GM12878 (cell line): ENCODE results near the gene CUEDC1. TPM values are rescaled to one million over a fixed set of nuclear protein-coding genes. Genes with fewer than 3 reads are reported as not detected.

ENCODE experiments used
- ATAC-seq: fragments of 200-7000 bp; cut with Tn5 transposase; 3 replicates; pipeline ENCODE4 v1.9.1; 2020; ENCODE audit warnings: mild to moderate bottlenecking, moderate library complexity
- BruUV-seq: library from RNA; stranded (reverse); fragments of 400-500 nt; replicated peaks from 2 replicates; lab custom pipeline; 2021; lab: Mats Ljungman, UMichigan
- CTCF ChIA-PET: fragments of 300-600 bp; sonication (Branson Sonifier 250); formaldehyde crosslinking; extraction: SDS; loops from one replicate; lab custom pipeline; 2021; ENCODE audit warnings: inconsistent platforms; lab: Yijun Ruan, JAX
- POLR2A ChIA-PET: fragments of 350-600 bp; formaldehyde crosslinking; extraction: SDS; loops from one replicate; lab custom pipeline; 2021; ENCODE audit warnings: inconsistent platforms; lab: Charles Lee
- RAD21 ChIA-PET: fragments of 300-600 bp; sonication (Branson Sonifier 250); formaldehyde crosslinking; loops from one replicate; lab custom pipeline; 2023; ENCODE audit warnings: antibody characterized with exemption; ENCODE audit not compliant: unreplicated experiment; lab: Charles Lee
- SMC1A ChIA-PET: fragments of 300-600 bp; sonication (Branson Sonifier 250); formaldehyde crosslinking; loops from one replicate; lab custom pipeline; 2023; ENCODE audit not compliant: unreplicated experiment, uncharacterized antibody; lab: Charles Lee
- DNase-seq: peaks from one replicate; pipeline ENCODE4 v3.0.0-alpha.2; 2011; ENCODE audit warnings: low read depth, low spot score
- FAIRE-seq: peaks from 3 replicates; lab custom pipeline; 2011; peaks lifted over from hg19 to GRCh38; lab: Jason Lieb, UNC
- H2AFZ ChIP-seq: 2 replicates; pipeline ENCODE4 v1.6.0; 2011; ENCODE audit warnings: low read depth, low read length, control low read depth; ENCODE audit not compliant: control insufficient read depth
- H3K27ac ChIP-seq: 2 replicates; pipeline ENCODE4 v1.5.1; 2011; ENCODE audit warnings: control low read depth; ENCODE audit not compliant: control insufficient read depth, insufficient read depth
- H3K27me3 ChIP-seq, 2 experiments: replicated peaks in 1 of 2; 2 replicates each; pipeline versions ENCODE4 v1.6.0 to v1.6.1; 2011; ENCODE audit warnings: low read length in 1 of 2; ENCODE audit not compliant: control insufficient read depth in 2 of 2, insufficient read depth in 2 of 2
- H3K36me3 ChIP-seq, 2 experiments: 2 replicates each; pipeline ENCODE4 v1.5.1; 2011; ENCODE audit warnings: low read length in 1 of 2; ENCODE audit not compliant: control insufficient read depth in 2 of 2, insufficient read depth in 2 of 2
- H3K4me1 ChIP-seq: 2 replicates; pipeline ENCODE4 v1.6.1; 2011; ENCODE audit warnings: mild to moderate bottlenecking, low read length, moderate library complexity, mixed read lengths; ENCODE audit not compliant: control insufficient read depth, insufficient read depth
- H3K4me2 ChIP-seq: 2 replicates; pipeline ENCODE4 v1.6.0; 2011; ENCODE audit warnings: control low read depth; ENCODE audit not compliant: control insufficient read depth, insufficient read depth
- H3K4me3 ChIP-seq: fragments of 200-600 bp; sonication (generic); 2 replicates; pipeline ENCODE4 v1.5.1; 2016
- H3K79me2 ChIP-seq: 2 replicates; pipeline ENCODE4 v1.6.0; 2011; ENCODE audit warnings: low read length; ENCODE audit not compliant: control insufficient read depth, insufficient read depth
- H3K9ac ChIP-seq: 2 replicates; pipeline ENCODE4 v1.8.0; 2011; ENCODE audit warnings: low read length, control low read depth, mixed read lengths; ENCODE audit not compliant: control insufficient read depth, insufficient read depth
- H3K9me3 ChIP-seq: replicated peaks from 3 replicates; pipeline ENCODE4 v1.5.1; 2011; ENCODE audit warnings: mild to moderate bottlenecking, low read length; ENCODE audit not compliant: control insufficient read depth, insufficient read depth
- H4K20me1 ChIP-seq: 2 replicates; pipeline ENCODE4 v1.6.0; 2011; ENCODE audit not compliant: control insufficient read depth, insufficient read depth
- ATF7 ChIP-seq: fragments of 450-650 bp; IDR thresholded peaks from 2 replicates; pipeline ENCODE4 v1.6.1; 2016; ENCODE audit warnings: low read depth, mild to moderate bottlenecking
- BHLHE40 ChIP-seq, 2 experiments: fragments of 450-650 bp in 1 of 2; IDR thresholded peaks; 2 replicates each; pipeline ENCODE4 v1.6.1; 2011 to 2017; ENCODE audit warnings: low read depth in 2 of 2, borderline replicate concordance in 1 of 2, improper control_type of control experiment in 1 of 2, low read length in 1 of 2, mild to moderate bottlenecking in 1 of 2
- CHD2 ChIP-seq: IDR thresholded peaks from 2 replicates; pipeline ENCODE4 v1.6.1; 2011; ENCODE audit warnings: low read depth, low read length, improper control_type of control experiment, borderline replicate concordance
- CTCF ChIP-seq, 3 experiments: IDR thresholded peaks in 2 of 3; conservative IDR thresholded peaks in 1 of 3; 2 replicates each; pipeline ENCODE4 v1.5.1; 2011; ENCODE audit warnings: low read depth in 3 of 3, low read length in 3 of 3, mild to moderate bottlenecking in 3 of 3, control low read depth in 2 of 3, moderate library complexity in 2 of 3, inconsistent platforms in 1 of 3, mixed read lengths in 1 of 3; ENCODE audit not compliant: control insufficient read depth in 2 of 3, insufficient read depth in 1 of 3; ENCODE audit errors: extremely low read depth in 1 of 3
- NBN ChIP-seq: fragments of 450-650 bp; IDR thresholded peaks from 2 replicates; pipeline ENCODE4 v1.6.1; 2016
- RAD21 ChIP-seq: IDR thresholded peaks from 2 replicates; pipeline ENCODE4 v1.6.1; 2011; ENCODE audit warnings: mild to moderate bottlenecking, low read depth, low read length, moderate library complexity; ENCODE audit not compliant: insufficient read depth
- RELB ChIP-seq: fragments of 450-650 bp; IDR thresholded peaks from 2 replicates; pipeline ENCODE4 v1.6.1; 2017; ENCODE audit warnings: low read depth, mild to moderate bottlenecking, moderate library complexity
- RUNX3 ChIP-seq: IDR thresholded peaks from 2 replicates; pipeline ENCODE4 v1.6.1; 2012; ENCODE audit warnings: low read length, inconsistent platforms
- SMC3 ChIP-seq: IDR thresholded peaks from 2 replicates; pipeline ENCODE4 v1.6.1; 2011; ENCODE audit warnings: low read length, improper control_type of control experiment, borderline replicate concordance
- TBL1XR1 ChIP-seq: IDR thresholded peaks from 2 replicates; pipeline ENCODE4 v1.6.1; 2012; ENCODE audit warnings: low read depth, low read length, improper control_type of control experiment
- WGBS: methylation state at CpG from one replicate; pipeline ENCODE4 v1.1.6; 2016; ENCODE audit warnings: low lambda C conversion rate; ENCODE audit not compliant: insufficient replicate concordance, insufficient coverage; ENCODE audit errors: missing lambda C conversion rate; 5-methylcytosine and 5-hydroxymethylcytosine counted together
- in situ Hi-C: fragments of 300-500 bp; cut with MboI; formaldehyde crosslinking; loops from 9 replicates; pipeline ENCODE4 v1.14.3; 2018; ENCODE audit warnings: mixed read lengths
- intact Hi-C: fragments of 100-400 bp; cut with micrococcal nuclease; formaldehyde crosslinking; loops from one replicate; pipeline ENCODE4 v1.14.2; 2022; ENCODE audit not compliant: unreplicated experiment
- polyA plus RNA-seq, 11 experiments: library from polyadenylated mRNA; depleted of rRNA in 4 of 11; unstranded in 6 of 11; stranded (reverse) in 5 of 11; fragments of >200 nt; fragmentation: Nextera tagmentation in 4 of 11; fragmentation: Illumina TruSeq in 1 of 11; extraction: Ambion mirVana in 4 of 11; extraction: Trizol in 1 of 11; gene quantifications; 1 replicate in 1 of 11; 2 replicates in 10 of 11; pipeline versions ENCODE4 v1.2.1 to v1.2.3, GENCODE V29; 2011 to 2016; ENCODE audit warnings: inconsistent platforms in 2 of 11, missing spikeins in 2 of 11, low read depth in 1 of 11
- total RNA-seq, 4 experiments: library from RNA; depleted of rRNA in 3 of 4; stranded (reverse); fragments of >200 nt in 3 of 4; fragmentation: Illumina TruSeq in 1 of 4; extraction: Trizol in 1 of 4; gene quantifications; 2 replicates each; pipeline versions ENCODE4 v1.2.1 to v1.2.3, GENCODE V29; 2013 to 2021
- TF ChIP-seq, protein P1 (sequence below): fragments of 450-650 bp; IDR thresholded peaks from 2 replicates; pipeline ENCODE4 v1.6.1; 2016; ENCODE audit warnings: mild to moderate bottlenecking

CUEDC1 gene
- total and polyA plus RNA-seq, 10 of the 15 experiments (the other 5 are each of a cell fraction or from before 2014, with no cell fraction given): 0.24 to 7.4 (median 1.8) TPM

DNA sequence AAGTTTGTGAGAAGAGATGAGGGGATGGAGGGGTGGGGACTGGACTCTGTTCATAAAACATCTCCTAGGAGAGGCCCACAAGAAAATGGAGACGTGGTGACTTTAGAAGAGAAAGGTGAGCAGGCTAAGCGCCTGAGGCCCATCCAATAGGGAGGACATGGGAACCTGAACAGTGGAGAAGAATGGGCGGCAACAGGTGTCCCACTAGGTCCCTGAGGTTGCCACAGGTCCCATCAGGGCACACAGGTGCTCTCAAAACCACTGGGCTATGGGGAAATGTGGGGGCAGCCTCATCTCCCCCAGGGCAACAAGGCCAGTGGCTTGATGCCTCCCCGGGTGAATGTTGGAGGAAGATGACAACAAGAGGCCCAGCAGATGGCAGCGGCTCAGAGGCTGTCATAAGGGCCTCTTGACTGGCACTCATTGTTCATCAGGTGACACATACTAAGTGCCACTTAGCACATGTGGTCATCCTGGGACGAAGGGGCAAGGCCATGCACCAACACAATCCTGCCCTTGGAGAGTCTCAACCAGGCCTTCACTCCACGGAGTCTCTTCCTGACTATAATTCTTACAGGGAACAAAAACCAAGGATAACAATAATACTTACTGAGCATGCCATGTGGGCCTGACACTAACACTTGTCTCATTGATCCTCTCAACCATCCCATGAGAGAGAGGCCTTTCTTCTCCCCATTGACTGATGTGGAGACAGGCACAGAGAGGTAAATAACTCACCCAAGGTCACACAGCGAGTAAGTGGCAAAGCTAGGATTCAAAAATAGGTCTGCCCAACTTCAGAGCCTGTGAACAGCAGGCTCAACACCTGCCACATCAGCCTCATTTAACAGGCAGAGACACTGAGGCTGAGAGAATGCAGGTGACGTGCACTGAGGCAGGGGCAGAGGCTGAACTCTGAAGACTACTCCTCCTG is 38.0 kb downstream of the CUEDC1 start:
- Histone ChIP-seq H3K4me2 (no peak overlapping the region), H3K36me3 (no peaks in the 10 kb centered on the region), H3K79me2 (no peaks in the 10 kb centered on the region), H3K4me1 (no peaks in the 10 kb centered on the region), H3K9me3 (no peaks in the 10 kb centered on the region), H4K20me1 (no peaks in the 10 kb centered on the region), H3K9ac (no peak overlapping the region), H3K27me3 (no peaks in the 10 kb centered on the region), H2AFZ (no peak overlapping the region), H3K4me3 (no peak overlapping the region), H3K27ac (no peak overlapping the region)
- TF ChIP-seq TBL1XR1 (no peak), SMC3 (peak; percentile 51; the same call in 1 of the 2 replicates), NBN (no peak), RUNX3 (no peak), ATF7 (no peak), BHLHE40 (IDR thresholded peaks at IDR 0.05; ENCODE audit: borderline replicate concordance in 1 of 2, low read depth in 2 of 2, low read length in 1 of 2) (peak in 1 of 2 experiments; percentile 8; a peak in 1 of 4 replicates), RAD21 (peak; percentile 48; the same call in 1 of the 2 replicates), RELB (no peak), CHD2 (no peak), CTCF (IDR thresholded peaks at IDR 0.05 in 2 of 3, conservative IDR thresholded peaks at IDR 0.05 in 1 of 3; ENCODE audit: control insufficient read depth in 2 of 3, extremely low read depth in 1 of 3, insufficient read depth in 1 of 3, low read depth in 3 of 3, low read length in 3 of 3) (peak; percentile 17 to 33 (median 29); a peak in 4 of 6 replicates)
- TF ChIP-seq, protein P1, sequence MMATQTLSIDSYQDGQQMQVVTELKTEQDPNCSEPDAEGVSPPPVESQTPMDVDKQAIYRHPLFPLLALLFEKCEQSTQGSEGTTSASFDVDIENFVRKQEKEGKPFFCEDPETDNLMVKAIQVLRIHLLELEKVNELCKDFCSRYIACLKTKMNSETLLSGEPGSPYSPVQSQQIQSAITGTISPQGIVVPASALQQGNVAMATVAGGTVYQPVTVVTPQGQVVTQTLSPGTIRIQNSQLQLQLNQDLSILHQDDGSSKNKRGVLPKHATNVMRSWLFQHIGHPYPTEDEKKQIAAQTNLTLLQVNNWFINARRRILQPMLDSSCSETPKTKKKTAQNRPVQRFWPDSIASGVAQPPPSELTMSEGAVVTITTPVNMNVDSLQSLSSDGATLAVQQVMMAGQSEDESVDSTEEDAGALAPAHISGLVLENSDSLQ: peak; percentile 66
- 34% methylated on average over 9 of the region's 9 CpGs for WGBS
- ChIA-PET SMC1A (interaction anchor here (1.0 to 1.7 kb wide), 7 partner anchors 21 to 68 kb away, joined by 3 to 5 read pairs (median 4); no protein-coding TSS in a partner anchor), POLR2A (no interaction called here), RAD21 (interaction anchor here (0.6 to 1.4 kb wide), 3 partner anchors 14 to 166 kb away, joined by 3 to 5 read pairs (median 4); partner anchors contain the start of gene DYNLL2), CTCF (interaction anchor here (3.8 kb wide), 1 partner anchor 82 kb away, joined by 25 read pairs; no protein-coding TSS in a partner anchor)
- intact Hi-C loops (no loop called here), in situ Hi-C loops (no loop called here)
- FAIRE-seq (peak; percentile 57), ATAC-seq (peak; percentile 88), DNase-seq (no peak)
- BruUV-seq: no TSS peak
